H1 (cell line): Measurements from ENCODE around the gene DNAJB6. TPM values are rescaled to one million over a fixed set of nuclear protein-coding genes. Genes with fewer than 3 reads are reported as not detected.

Experiments
- CTCF ChIA-PET: fragments of 300-600 bp; sonication (Branson Sonifier 250); formaldehyde crosslinking; loops from one replicate; lab custom pipeline; 2021; ENCODE audit not compliant: partially characterized antibody; lab: Charles Lee
- POLR2A ChIA-PET: fragments of 300-600 bp; sonication (Branson Sonifier 250); formaldehyde crosslinking; loops from one replicate; lab custom pipeline; 2021; ENCODE audit warnings: inconsistent platforms; ENCODE audit not compliant: partially characterized antibody; lab: Charles Lee
- DNase-seq, 2 experiments: peaks; one replicate each; pipeline versions ENCODE4 v3.0.0 to v3.0.0-alpha.2; 2010 to 2022; ENCODE audit warnings: low spot score in 2 of 2, low read depth in 1 of 2, mixed read lengths in 1 of 2
- FAIRE-seq: peaks from 2 replicates; lab custom pipeline; 2011; peaks lifted over from hg19 to GRCh38; lab: Jason Lieb, UNC
- H2AFZ ChIP-seq: 2 replicates; pipeline ENCODE4 v1.8.1; 2012; ENCODE audit warnings: low read length, inconsistent platforms
- H2AK5ac ChIP-seq: 2 replicates; pipeline ENCODE4 v1.6.1; 2013; ENCODE audit warnings: low read depth, low read length
- H2BK120ac ChIP-seq: replicated peaks from 2 replicates; pipeline ENCODE3; 2013; ENCODE audit warnings: low read depth, low read length, inconsistent platforms
- H2BK12ac ChIP-seq: 2 replicates; pipeline ENCODE4 v1.6.1; 2013; ENCODE audit warnings: low read depth, low read length
- H2BK15ac ChIP-seq: 2 replicates; pipeline ENCODE4 v1.6.1; 2013; ENCODE audit warnings: low read length
- H2BK20ac ChIP-seq: 2 replicates; pipeline ENCODE4 v1.6.1; 2013; ENCODE audit warnings: low read length
- H2BK5ac ChIP-seq: 2 replicates; pipeline ENCODE4 v1.6.1; 2013; ENCODE audit warnings: low read depth, low read length
- H3K14ac ChIP-seq: 2 replicates; pipeline ENCODE4 v1.6.1; 2013; ENCODE audit warnings: inconsistent platforms; ENCODE audit not compliant: insufficient read length
- H3K18ac ChIP-seq: 2 replicates; pipeline ENCODE4 v1.6.1; 2013; ENCODE audit warnings: low read length; ENCODE audit errors: extremely low read depth
- H3K23ac ChIP-seq: 2 replicates; pipeline ENCODE4 v1.6.1; 2013; ENCODE audit warnings: inconsistent platforms; ENCODE audit not compliant: insufficient read length
- H3K23me2 ChIP-seq: 2 replicates; pipeline ENCODE4 v1.6.1; 2013; ENCODE audit warnings: low read depth, low read length
- H3K27ac ChIP-seq: 2 replicates; pipeline ENCODE4 v1.6.1; 2011; ENCODE audit warnings: low read depth, low read length, inconsistent platforms
- H3K27me3 ChIP-seq, 4 experiments: replicated peaks in 1 of 4; 1 replicate in 1 of 4; 2 replicates in 3 of 4; pipeline versions ENCODE4 v1.6.1 to v1.8.1; 2011 to 2013; ENCODE audit warnings: low read length in 3 of 4, mild to moderate bottlenecking in 3 of 4, inconsistent platforms in 2 of 4, mixed read lengths in 2 of 4, moderate library complexity in 1 of 4; ENCODE audit not compliant: control insufficient read depth in 3 of 4, insufficient read depth in 3 of 4; ENCODE audit errors: extremely low read depth in 1 of 4
- H3K36me3 ChIP-seq, 4 experiments: 2 replicates each; pipeline versions ENCODE4 v1.6.1 to v1.8.1; 2011 to 2013; ENCODE audit warnings: mild to moderate bottlenecking in 4 of 4, low read length in 3 of 4, moderate library complexity in 2 of 4, control low read depth in 1 of 4, inconsistent platforms in 1 of 4; ENCODE audit not compliant: insufficient read depth in 4 of 4, control insufficient read depth in 2 of 4
- H3K4ac ChIP-seq: replicated peaks from 2 replicates; pipeline ENCODE3; 2013; ENCODE audit warnings: low read length, low read depth, mixed read lengths, inconsistent platforms; ENCODE audit not compliant: insufficient read length
- H3K4me1 ChIP-seq, 4 experiments: replicated peaks in 1 of 4; 1 replicate in 1 of 4; 2 replicates in 3 of 4; pipeline versions ENCODE4 v1.6.1 to v1.8.1; 2011 to 2013; ENCODE audit warnings: low read length in 3 of 4, inconsistent platforms in 2 of 4, mixed read lengths in 1 of 4; ENCODE audit not compliant: insufficient read depth in 4 of 4, control insufficient read depth in 3 of 4
- H3K4me2 ChIP-seq, 2 experiments: 2 replicates each; pipeline versions ENCODE4 v1.6.1 to v1.8.1; 2011 to 2013; ENCODE audit warnings: low read depth in 2 of 2, low read length in 2 of 2, control low read depth in 1 of 2, inconsistent platforms in 1 of 2, mild to moderate bottlenecking in 1 of 2; ENCODE audit not compliant: insufficient read depth in 1 of 2
- H3K4me3 ChIP-seq, 4 experiments: fragments of 200-600, 300-600 bp in 1 of 4; sonication (generic), shearing (Covaris generic), sonication (Bioruptor Twin) in 1 of 4; 2 replicates each; pipeline versions ENCODE4 v1.5.1 to v1.8.1; 2011 to 2016; ENCODE audit warnings: low read length in 4 of 4, low read depth in 3 of 4, control low read depth in 2 of 4, inconsistent platforms in 2 of 4, mild to moderate bottlenecking in 2 of 4, mixed read lengths in 1 of 4, moderate library complexity in 1 of 4; ENCODE audit not compliant: insufficient read depth in 2 of 4; ENCODE audit errors: extremely low read depth in 1 of 4
- H3K56ac ChIP-seq: replicated peaks from 2 replicates; pipeline ENCODE3; 2013; ENCODE audit warnings: low read depth, mild to moderate bottlenecking, mixed read lengths, low read length, inconsistent platforms; ENCODE audit not compliant: insufficient read length
- H3K79me1 ChIP-seq: 2 replicates; pipeline ENCODE4 v1.6.1; 2013; ENCODE audit warnings: low read depth, low read length, control low read depth
- H3K79me2 ChIP-seq, 2 experiments: 2 replicates each; pipeline versions ENCODE4 v1.6.1 to v1.8.1; 2012 to 2013; ENCODE audit warnings: low read length in 2 of 2, mild to moderate bottlenecking in 2 of 2, inconsistent platforms in 1 of 2; ENCODE audit not compliant: insufficient read depth in 2 of 2, control insufficient read depth in 1 of 2
- H3K9ac ChIP-seq, 4 experiments: replicated peaks in 1 of 4; 1 replicate in 1 of 4; 2 replicates in 3 of 4; pipeline versions ENCODE4 v1.6.1 to v1.8.1; 2011 to 2013; ENCODE audit warnings: low read depth in 3 of 4, low read length in 3 of 4, control low read depth in 2 of 4, mild to moderate bottlenecking in 2 of 4, moderate library complexity in 2 of 4, inconsistent platforms in 1 of 4; ENCODE audit errors: extremely low read depth in 1 of 4
- H3K9me3 ChIP-seq, 2 experiments: 2 replicates each; pipeline versions ENCODE4 v1.6.1 to v1.8.1; 2012 to 2013; ENCODE audit warnings: mild to moderate bottlenecking in 2 of 2, moderate library complexity in 2 of 2, control low read depth in 1 of 2, inconsistent platforms in 1 of 2, low read depth in 1 of 2, low read length in 1 of 2, mixed read lengths in 1 of 2; ENCODE audit not compliant: insufficient read depth in 2 of 2
- H4K20me1 ChIP-seq, 2 experiments: replicated peaks in 1 of 2; 2 replicates each; pipeline versions ENCODE3 to v1.8.1; 2011 to 2013; ENCODE audit warnings: inconsistent platforms in 2 of 2, low read length in 2 of 2, mild to moderate bottlenecking in 1 of 2; ENCODE audit not compliant: insufficient read depth in 2 of 2, control insufficient read depth in 1 of 2
- H4K5ac ChIP-seq: 2 replicates; pipeline ENCODE4 v1.6.1; 2013; ENCODE audit warnings: low read length, low read depth, mixed read lengths, inconsistent platforms; ENCODE audit not compliant: insufficient read length
- H4K8ac ChIP-seq: 2 replicates; pipeline ENCODE4 v1.8.0; 2013; ENCODE audit warnings: mild to moderate bottlenecking, moderate library complexity, low read length, inconsistent platforms; ENCODE audit not compliant: insufficient read depth; ENCODE audit errors: extremely low read depth
- H4K91ac ChIP-seq: replicated peaks from 2 replicates; pipeline ENCODE3; 2013; ENCODE audit warnings: low read length, mixed read lengths, inconsistent platforms; ENCODE audit not compliant: insufficient read length
- CHD2 ChIP-seq: IDR thresholded peaks from 2 replicates; pipeline ENCODE4 v1.6.1; 2012; ENCODE audit warnings: low read length, improper control_type of control experiment
- CREB1 ChIP-seq: IDR thresholded peaks from 2 replicates; pipeline ENCODE4 v1.6.1; 2012; ENCODE audit warnings: inconsistent platforms
- CTCF ChIP-seq, 3 experiments: IDR thresholded peaks; 1 replicate in 2 of 3; 2 replicates in 1 of 3; pipeline versions ENCODE4 v1.5.1 to v1.6.1; 2011; ENCODE audit warnings: low read length in 3 of 3, mild to moderate bottlenecking in 3 of 3, inconsistent platforms in 2 of 3, low read depth in 1 of 3, moderate library complexity in 1 of 3; ENCODE audit not compliant: insufficient read depth in 1 of 3; ENCODE audit errors: control extremely low read depth in 1 of 3
- EGR1 ChIP-seq: IDR thresholded peaks from 2 replicates; pipeline ENCODE4 v1.6.1; 2011; ENCODE audit warnings: low read depth, low read length, borderline replicate concordance
- JUND ChIP-seq: IDR thresholded peaks from 2 replicates; pipeline ENCODE4 v1.6.1; 2011; ENCODE audit warnings: mild to moderate bottlenecking, improper control_type of control experiment, low read length
- RNF2 ChIP-seq: fragments of 200-900, 300-1000 bp; sonication (generic); IDR thresholded peaks from 2 replicates; pipeline ENCODE4 v1.7.1; 2016; ENCODE audit warnings: borderline replicate concordance, low read depth, mild to moderate bottlenecking, antibody characterized with exemption, low read length; ENCODE audit not compliant: poor library complexity, severe bottlenecking; ENCODE audit errors: missing control alignments
- TCF12 ChIP-seq: IDR thresholded peaks from 2 replicates; pipeline ENCODE4 v1.6.1; 2011; ENCODE audit warnings: low read depth, mild to moderate bottlenecking, low read length
- ZNF274 ChIP-seq: IDR thresholded peaks from 2 replicates; pipeline ENCODE4 v1.7.0; 2012; ENCODE audit warnings: low read length, borderline replicate concordance; ENCODE audit errors: extremely low read depth
- WGBS, 2 experiments: shearing (Covaris generic) in 1 of 2; methylation state at CpG; one replicate each; pipeline versions ENCODE4 v1.1.6 to v1.1.7; 2013 to 2015; ENCODE audit warnings: low lambda C conversion rate in 2 of 2, mixed read lengths in 2 of 2, inconsistent platforms in 1 of 2, low coverage in 1 of 2, missing lambda C conversion rate in 1 of 2; ENCODE audit not compliant: insufficient replicate concordance in 2 of 2, insufficient coverage in 1 of 2, insufficient read length in 1 of 2; ENCODE audit errors: extremely low coverage in 1 of 2, missing lambda C conversion rate in 1 of 2; 5-methylcytosine and 5-hydroxymethylcytosine counted together
- polyA plus RNA-seq, 7 experiments: library from polyadenylated mRNA; depleted of rRNA in 3 of 7; stranded (reverse) in 5 of 7; unstranded in 2 of 7; fragments of >200 nt in 5 of 7; fragments of 200-250 nt in 2 of 7; gene quantifications; 1 replicate in 5 of 7; 2 replicates in 1 of 7; 4 replicates in 1 of 7; pipeline versions ENCODE4 v1.2.1 to v1.2.3, GENCODE V29; 2011 to 2013; ENCODE audit warnings: missing spikeins in 2 of 7, mixed read lengths in 2 of 7
- total RNA-seq: library from RNA; stranded (reverse); fragmentation: NEBNext Ultra II Directional; extraction: Animal tissue kit (Norgen Biotek cat#: 25700); gene quantifications from 2 replicates; pipeline ENCODE4 v1.2.1, GENCODE V29; 2021

Gene DNAJB6
- total and polyA plus RNA-seq, 2 of the 8 experiments (the other 6 are each of a cell fraction or from before 2014, with no cell fraction given), result 166 to 295 TPM

GRCh38 chr7:157410831-157411556 is 74.2 kb downstream of the DNAJB6 start:
- Histone ChIP-seq H4K91ac (no peak overlapping the region), H2BK12ac (no peak overlapping the region; the same call in 1 of the 2 replicates), H3K18ac (no peak overlapping the region; the same call in 1 of the 2 replicates), H2BK20ac (no peak overlapping the region), H4K20me1 (peaks cover 10 to 20% of the 10 kb centered on the region in 2 experiments), H2AK5ac (no peak overlapping the region), H3K23me2 (no peaks in the 10 kb centered on the region), H2BK5ac (no peak overlapping the region; the same call in 1 of the 2 replicates), H3K9me3 (no peaks in the 10 kb centered on the region; a peak in 1 of 4 replicates), H3K27ac (no peak overlapping the region), H4K8ac (no peak overlapping the region), H3K9ac (no peak overlapping the region), H3K56ac (no peak overlapping the region), H3K4me2 (no peak overlapping the region), H2BK120ac (no peak overlapping the region), H3K14ac (no peak overlapping the region), H3K4ac (no peak overlapping the region), H3K4me3 (no peak overlapping the region), H2BK15ac (no peak overlapping the region), H3K27me3 (no peaks in the 10 kb centered on the region), H3K4me1 (peaks cover 5 to 16% (median 10%) of the 10 kb centered on the region in 4 experiments), H3K79me1 (peaks cover 19% of the 10 kb centered on the region), H3K79me2 (peaks cover 0 to 23% of the 10 kb centered on the region in 2 experiments; a peak in 1 of 4 replicates), H3K36me3 (peaks cover under 1 to 39% (median 21%) of the 10 kb centered on the region in 4 experiments; a peak in 7 of 8 replicates), H2AFZ (no peak overlapping the region), H4K5ac (no peak overlapping the region)
- ChIA-PET CTCF (no interaction called here), POLR2A (no interaction called here)
- DNase-seq (no peak), FAIRE-seq (no peak)
- 89% methylated on average over 16 of the region's 33 CpGs; no CpG with 5 or more reads in 1 of the 2 experiments for WGBS, 2 experiments
- TF ChIP-seq CHD2 (no peak), RNF2 (no peak), JUND (no peak), ZNF274 (no peak), TCF12 (no peak), CTCF (IDR thresholded peaks at IDR 0.05; ENCODE audit: control extremely low read depth in 1 of 3, insufficient read depth in 1 of 3, low read depth in 1 of 3, low read length in 3 of 3) (no peak), CREB1 (no peak), EGR1 (no peak)
- TF ChIP-seq, all 59 proteins: peak for 0
- no peak overlapping the region for H3K23ac ChIP-seq
